ENCODE measurements around the gene SLC12A4.

The SLC12A4 gene

DNA sequence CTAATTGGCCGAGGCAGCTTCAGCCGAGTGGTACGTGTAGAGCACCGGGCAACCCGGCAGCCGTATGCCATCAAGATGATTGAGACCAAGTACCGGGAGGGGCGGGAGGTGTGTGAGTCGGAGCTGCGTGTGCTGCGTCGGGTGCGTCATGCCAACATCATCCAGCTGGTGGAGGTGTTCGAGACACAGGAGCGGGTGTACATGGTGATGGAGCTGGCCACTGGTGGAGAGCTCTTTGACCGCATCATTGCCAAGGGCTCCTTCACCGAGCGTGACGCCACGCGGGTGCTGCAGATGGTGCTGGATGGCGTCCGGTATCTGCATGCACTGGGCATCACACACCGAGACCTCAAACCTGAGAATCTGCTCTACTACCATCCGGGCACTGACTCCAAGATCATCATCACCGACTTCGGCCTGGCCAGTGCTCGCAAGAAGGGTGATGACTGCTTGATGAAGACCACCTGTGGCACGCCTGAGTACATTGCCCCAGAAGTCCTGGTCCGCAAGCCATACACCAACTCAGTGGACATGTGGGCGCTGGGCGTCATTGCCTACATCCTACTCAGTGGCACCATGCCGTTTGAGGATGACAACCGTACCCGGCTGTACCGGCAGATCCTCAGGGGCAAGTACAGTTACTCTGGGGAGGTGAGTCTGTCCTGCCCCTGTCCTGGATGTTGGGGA is 59.2 kb downstream of the SLC12A4 start:
- DNase-seq (no peak), ATAC-seq (replicated peaks) (no peak)
- peak overlapping the region; percentile 15 for H3K27ac Mint-ChIP-seq
- H3K4me3 Mint-ChIP-seq = no peak overlapping the region
- H3K4me1 Mint-ChIP-seq = peaks cover 11 to 20% of the 10 kb centered on the region in 2 donors
- H3K36me3 Mint-ChIP-seq = peaks cover 19 to 40% of the 10 kb centered on the region in 2 donors
- no peaks in the 10 kb centered on the region for H3K27me3 Mint-ChIP-seq
- no peaks in the 10 kb centered on the region for H3K9me3 Mint-ChIP-seq

DNA sequence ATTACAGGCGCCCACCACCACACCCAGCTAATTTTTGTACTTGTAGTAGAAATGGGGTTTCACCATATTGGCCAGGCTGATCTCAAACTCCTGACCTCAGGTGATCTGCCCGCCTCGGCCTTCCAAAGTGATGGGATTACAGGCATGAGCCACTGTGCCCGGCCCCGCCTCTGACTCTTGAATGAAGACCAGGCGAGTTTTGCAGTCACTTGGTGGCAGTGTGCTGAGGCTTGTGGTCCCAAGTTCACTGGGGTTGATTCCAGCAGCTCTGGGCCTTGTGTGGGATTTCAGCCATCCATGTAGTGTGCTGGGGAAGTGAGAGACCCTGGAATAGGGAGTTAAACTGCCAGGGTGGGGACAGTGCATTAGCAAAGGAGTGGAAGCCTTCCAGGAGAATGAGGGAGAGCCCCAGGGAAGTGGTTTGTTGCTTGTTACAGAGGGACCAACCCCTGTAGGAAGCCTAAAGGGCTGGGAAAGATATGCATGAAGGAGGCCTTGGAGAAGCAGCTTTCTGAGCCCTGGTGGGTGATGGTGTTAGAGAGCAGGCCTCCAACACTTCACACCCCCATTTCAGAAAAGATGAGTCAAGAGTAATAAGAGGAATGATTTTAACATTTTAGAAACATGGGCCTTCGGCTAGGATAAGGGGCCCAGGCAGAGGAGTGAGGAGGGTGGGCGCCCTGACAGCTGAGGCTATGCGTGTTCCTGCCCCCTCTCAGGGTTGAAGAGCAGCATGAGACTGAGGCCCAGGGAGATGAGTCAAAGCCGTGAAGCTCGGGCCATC is 60.8 kb downstream of the SLC12A4 start:
- peaks cover 25 to 44% of the 10 kb centered on the region in 2 donors for H3K36me3 Mint-ChIP-seq

DNA sequence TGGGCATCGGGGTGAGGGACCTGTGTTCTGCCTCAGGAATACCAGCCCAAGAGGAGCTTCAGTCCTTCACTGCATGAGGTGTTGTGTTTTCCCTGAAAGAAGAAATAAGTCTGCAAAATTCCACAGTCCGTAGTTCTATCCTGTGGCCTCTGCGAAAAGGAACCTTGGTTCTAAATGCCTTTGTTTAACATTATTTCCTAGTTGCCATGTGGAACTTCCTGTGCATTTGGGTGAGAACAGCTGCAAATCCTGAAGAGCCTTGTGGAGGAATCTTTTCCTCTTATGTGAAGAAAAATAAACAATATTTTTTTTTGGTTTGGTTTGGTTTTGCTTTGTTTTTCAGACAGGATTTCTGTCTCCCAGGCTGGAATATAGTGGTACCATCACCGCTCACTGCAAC is 65.6 kb downstream of the SLC12A4 start:
- Mint-ChIP-seq H3K36me3 (peaks cover 15 to 18% of the 10 kb centered on the region in 2 donors), H3K27ac (no peak overlapping the region), H3K4me1 (peaks cover 14 to 23% of the 10 kb centered on the region in 2 donors), H3K9me3 (no peaks in the 10 kb centered on the region), H3K4me3 (no peak overlapping the region), H3K27me3 (no peaks in the 10 kb centered on the region)
- DNase-seq (no peak), ATAC-seq (replicated peaks) (no peak)

More for the DNA sequence above, 60.8 kb downstream of the SLC12A4 start:
- H3K27ac Mint-ChIP-seq = peak overlapping the region; percentile 68
- no peaks in the 10 kb centered on the region for H3K9me3 Mint-ChIP-seq
- DNase-seq (no peak), ATAC-seq (replicated peaks) (no peak)
- peaks cover 10 to 20% of the 10 kb centered on the region in 2 donors for H3K4me1 Mint-ChIP-seq
- H3K27me3 Mint-ChIP-seq = no peaks in the 10 kb centered on the region
- no peak overlapping the region for H3K4me3 Mint-ChIP-seq

DNA sequence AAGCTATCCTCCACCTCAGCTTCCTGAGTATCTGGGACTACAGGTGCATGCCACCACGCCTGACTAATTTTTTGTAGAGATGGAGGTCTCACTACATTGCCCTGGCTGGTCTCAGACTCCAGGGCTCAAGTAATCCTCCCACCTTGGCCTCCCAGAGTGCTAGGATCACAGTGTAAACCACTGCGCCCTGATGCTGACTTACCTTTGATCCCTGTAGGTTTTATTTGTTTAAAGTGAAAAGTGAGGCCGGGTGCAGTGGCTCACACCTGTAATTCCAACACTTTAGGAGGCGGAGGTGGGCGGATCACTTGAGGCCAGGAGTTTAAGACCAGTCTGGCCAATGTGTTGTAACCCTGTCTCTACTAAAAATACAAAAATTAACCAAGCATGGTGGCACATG is 66.7 kb downstream of the SLC12A4 start:
- H3K27me3 Mint-ChIP-seq = no peaks in the 10 kb centered on the region
- H3K27ac Mint-ChIP-seq = no peak overlapping the region
- no peaks in the 10 kb centered on the region for H3K9me3 Mint-ChIP-seq
- H3K4me3 Mint-ChIP-seq = no peak overlapping the region
- H3K4me1 Mint-ChIP-seq = peaks cover 15 to 30% of the 10 kb centered on the region in 2 donors
- peaks cover 15 to 16% of the 10 kb centered on the region in 2 donors for H3K36me3 Mint-ChIP-seq
- no peak for DNase-seq
- no peak for ATAC-seq (replicated peaks)

DNA sequence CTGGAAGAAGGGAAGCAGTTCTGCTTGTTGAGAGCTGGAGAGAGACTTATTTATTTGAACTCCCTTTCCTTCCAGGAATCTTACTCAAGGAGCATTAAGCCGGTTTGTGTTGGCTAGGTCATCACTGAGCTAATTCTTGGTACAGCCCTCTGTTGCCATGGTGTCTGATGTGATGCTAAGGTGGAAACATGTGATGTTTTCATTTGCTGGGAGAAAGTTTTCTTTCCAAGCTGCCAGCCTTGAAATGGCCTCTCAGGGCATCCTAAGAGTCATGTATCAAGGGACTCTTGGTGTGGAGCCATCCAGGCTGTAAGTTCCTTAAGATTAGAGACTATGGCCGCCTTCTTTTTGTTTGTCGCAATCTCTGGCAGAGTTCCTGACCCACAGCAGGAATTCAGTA is 71.2 kb downstream of the SLC12A4 start:
- Mint-ChIP-seq H3K4me3 (no peak overlapping the region), H3K36me3 (peaks cover 3% of the 10 kb centered on the region in 2 donors), H3K9me3 (no peaks in the 10 kb centered on the region), H3K27me3 (no peaks in the 10 kb centered on the region), H3K27ac (no peak overlapping the region), H3K4me1 (peaks cover 26 to 39% of the 10 kb centered on the region in 2 donors)
- ATAC-seq (replicated peaks) (no peak), DNase-seq (no peak)

DNA sequence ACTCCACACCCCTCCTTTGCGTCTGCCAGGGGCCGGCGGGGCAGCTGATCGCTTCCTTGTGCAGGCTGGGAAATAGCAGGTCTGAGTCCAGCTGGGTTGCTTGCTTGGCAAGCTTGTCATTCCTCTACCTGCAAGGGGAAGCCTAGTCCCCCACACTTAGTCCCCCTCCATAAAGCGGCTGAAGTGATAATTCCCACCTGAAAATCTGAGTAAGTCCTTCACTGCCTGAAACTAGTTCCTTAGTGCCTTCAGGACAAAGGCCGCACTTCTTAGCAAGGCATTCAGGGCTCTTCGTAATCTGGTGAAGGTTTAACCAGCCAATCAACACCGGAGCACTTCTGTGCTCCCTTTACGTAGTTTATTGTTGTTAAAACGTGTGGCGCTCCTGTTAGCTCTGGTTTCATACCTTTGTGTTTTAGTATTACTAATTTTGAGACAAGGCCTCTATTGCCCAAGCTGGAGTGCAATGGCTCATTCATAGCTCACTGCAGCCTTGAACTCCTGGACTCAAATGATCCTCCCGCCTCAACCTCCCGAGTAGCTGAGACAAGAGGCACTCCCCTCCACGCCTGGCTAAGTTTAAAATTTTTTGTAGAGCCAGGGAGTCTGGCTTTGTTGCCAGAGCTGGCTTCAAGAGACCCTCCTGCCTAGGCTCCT is 74.6 kb downstream of the SLC12A4 start:
- ATAC-seq (replicated peaks) (no peak), DNase-seq (no peak)
- peak overlapping the region; percentile 98 for H3K27ac Mint-ChIP-seq
- peak overlapping the region; percentile 91 to 95 for H3K4me3 Mint-ChIP-seq
- no peaks in the 10 kb centered on the region for H3K27me3 Mint-ChIP-seq
- H3K4me1 Mint-ChIP-seq = peaks cover 18 to 24% of the 10 kb centered on the region in 2 donors
- H3K9me3 Mint-ChIP-seq = no peaks in the 10 kb centered on the region
- peaks cover 0 to 3% of the 10 kb centered on the region in 2 donors for H3K36me3 Mint-ChIP-seq
